ENCODE measurements around the gene PHIP. TPM values are rescaled to one million over a fixed set of nuclear protein-coding genes. Genes with fewer than 3 reads are reported as not detected.

PHIP gene
- total and polyA plus RNA-seq, 10 of the 15 experiments (the other 5 are each of a cell fraction or from before 2014, with no cell fraction given): 8.5 to 34.6 (median 17.9) TPM

GRCh38 chr6:78947529-78947928 is 130.5 kb downstream of the PHIP start:
- ChIA-PET CTCF (no interaction called here), POLR2A (no interaction called here), RAD21 (ENCODE audit: unreplicated experiment) (no interaction called here), SMC1A (ENCODE audit: uncharacterized antibody, unreplicated experiment) (no interaction called here)
- Histone ChIP-seq H3K9ac (ENCODE audit: control insufficient read depth, insufficient read depth, low read length) (no peak overlapping the region), H3K36me3 (ENCODE audit: control insufficient read depth in 2 of 2, insufficient read depth in 2 of 2, low read length in 1 of 2) (peaks cover 1 to 50% of the 10 kb centered on the region in 2 experiments), H3K4me1 (ENCODE audit: control insufficient read depth, insufficient read depth, low read length) (no peaks in the 10 kb centered on the region), H3K4me2 (ENCODE audit: control insufficient read depth, insufficient read depth) (no peak overlapping the region), H3K27ac (ENCODE audit: control insufficient read depth, insufficient read depth) (no peak overlapping the region), H4K20me1 (ENCODE audit: control insufficient read depth, insufficient read depth) (no peaks in the 10 kb centered on the region), H2AFZ (ENCODE audit: control insufficient read depth, low read depth, low read length) (no peak overlapping the region), H3K9me3 (replicated peaks; ENCODE audit: control insufficient read depth, insufficient read depth, low read length) (peaks cover 8% of the 10 kb centered on the region; the same call in 2 of the 3 replicates), H3K4me3 (no peak overlapping the region), H3K27me3 (replicated peaks in 1 of 2; ENCODE audit: control insufficient read depth in 2 of 2, insufficient read depth in 2 of 2, low read length in 1 of 2) (no peaks in the 10 kb centered on the region), H3K79me2 (ENCODE audit: control insufficient read depth, insufficient read depth, low read length) (no peaks in the 10 kb centered on the region)
- intact Hi-C loops (cut with micrococcal nuclease; ENCODE audit: unreplicated experiment) (no loop called here), in situ Hi-C loops (cut with MboI) (no loop called here)
- BruUV-seq (replicated peaks): no TSS peak
- ATAC-seq (no peak), FAIRE-seq (no peak), DNase-seq (ENCODE audit: low read depth, low spot score) (no peak)
- WGBS (ENCODE audit: insufficient coverage, insufficient replicate concordance, low lambda C conversion rate, missing lambda C conversion rate): 100% methylated on average over 2 of the region's 2 CpGs
- no peak for TF ChIP-seq NFYA (IDR thresholded peaks at IDR 0.05; ENCODE audit: borderline replicate concordance, low read depth, low read length)
- no peak for TF ChIP-seq NKRF (conservative IDR thresholded peaks at IDR 0.05)
- TF ChIP-seq NBN (IDR thresholded peaks at IDR 0.05): no peak
- TF ChIP-seq MYC (IDR thresholded peaks at IDR 0.05; ENCODE audit: insufficient read depth, insufficient read length, insufficient replicate concordance, low read length, severe bottlenecking): no peak
- TF ChIP-seq HDAC6 (IDR thresholded peaks at IDR 0.05; ENCODE audit: unreplicated experiment): no peak
- no peak for TF ChIP-seq POLR2A (IDR thresholded peaks at IDR 0.05; ENCODE audit: low read depth, low read length)
- no peak for TF ChIP-seq NRF1 (conservative IDR thresholded peaks at IDR 0.05; ENCODE audit: low read depth, low read length)
- no peak for TF ChIP-seq CHD4 (IDR thresholded peaks at IDR 0.05)
- no peak for TF ChIP-seq EED (IDR thresholded peaks at IDR 0.05; ENCODE audit: low read depth)
- no peak for TF ChIP-seq CBX3 (IDR thresholded peaks at IDR 0.05; ENCODE audit: borderline replicate concordance, low read depth)
- TF ChIP-seq, protein P1, sequence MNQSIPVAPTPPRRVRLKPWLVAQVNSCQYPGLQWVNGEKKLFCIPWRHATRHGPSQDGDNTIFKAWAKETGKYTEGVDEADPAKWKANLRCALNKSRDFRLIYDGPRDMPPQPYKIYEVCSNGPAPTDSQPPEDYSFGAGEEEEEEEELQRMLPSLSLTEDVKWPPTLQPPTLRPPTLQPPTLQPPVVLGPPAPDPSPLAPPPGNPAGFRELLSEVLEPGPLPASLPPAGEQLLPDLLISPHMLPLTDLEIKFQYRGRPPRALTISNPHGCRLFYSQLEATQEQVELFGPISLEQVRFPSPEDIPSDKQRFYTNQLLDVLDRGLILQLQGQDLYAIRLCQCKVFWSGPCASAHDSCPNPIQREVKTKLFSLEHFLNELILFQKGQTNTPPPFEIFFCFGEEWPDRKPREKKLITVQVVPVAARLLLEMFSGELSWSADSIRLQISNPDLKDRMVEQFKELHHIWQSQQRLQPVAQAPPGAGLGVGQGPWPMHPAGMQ (IDR thresholded peaks at IDR 0.05; ENCODE audit: borderline replicate concordance): no peak
- no peak for TF ChIP-seq FOXK2 (IDR thresholded peaks at IDR 0.05)

All from GM12878 (cell line).